COLO668 (cell line): Measurements from ENCODE around the gene OR1A1.
"Not testable (repeated sequence)": the region's sequence is repeated elsewhere in the genome, so short reads cannot be mapped to it uniquely, and the experiment has no call there.

ENCODE experiments used
- DNase-seq: peaks from one replicate; lab custom pipeline; 2025; ENCODE audit not compliant: unreplicated experiment; lab: John Stamatoyannopoulos, UW

Gene OR1A1, protein sequence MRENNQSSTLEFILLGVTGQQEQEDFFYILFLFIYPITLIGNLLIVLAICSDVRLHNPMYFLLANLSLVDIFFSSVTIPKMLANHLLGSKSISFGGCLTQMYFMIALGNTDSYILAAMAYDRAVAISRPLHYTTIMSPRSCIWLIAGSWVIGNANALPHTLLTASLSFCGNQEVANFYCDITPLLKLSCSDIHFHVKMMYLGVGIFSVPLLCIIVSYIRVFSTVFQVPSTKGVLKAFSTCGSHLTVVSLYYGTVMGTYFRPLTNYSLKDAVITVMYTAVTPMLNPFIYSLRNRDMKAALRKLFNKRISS

GRCh38 chr17:3207367-3207766 is at the start of gene OR1A1:
OR1A1 (plus strand) TSS chr17:3207667; CDS start chr17:3215621, 7,954 bp downstream.
- no peak for DNase-seq

GRCh38 chr17:3167574-3167973 is 39.9 kb upstream of the OR1A1 start:
- no peak for DNase-seq

- no peak for DNase-seq
Measured at GRCh38 chr17:3189961-3190360, 17.5 kb upstream of the OR1A1 start.

DNA sequence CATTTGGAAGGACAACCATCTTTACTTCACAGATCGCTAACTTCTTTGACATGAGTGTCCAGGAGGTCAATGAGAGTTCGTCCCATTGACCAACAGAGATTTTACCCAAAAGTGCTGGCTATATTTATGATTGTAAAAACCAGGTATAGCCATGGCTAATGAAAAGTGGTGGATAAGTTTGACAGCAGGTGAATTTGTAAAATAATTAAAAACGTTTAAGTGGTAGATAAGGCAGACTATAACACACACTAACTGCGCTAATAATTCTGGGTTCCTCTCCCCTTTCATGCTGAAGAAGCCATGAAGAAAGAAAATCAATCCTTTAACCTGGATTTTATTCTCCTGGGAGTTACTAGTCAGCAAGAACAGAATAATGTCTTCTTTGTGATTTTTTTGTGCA is 10.2 kb upstream of the OR1A1 start, which contains the start of gene OR1A2:
TSS of gene OR1A2 (plus strand) at position 301 of the 400 bp plus-strand sequence. CDS start at position 301, 0 bp downstream.
- no peak for DNase-seq

DNA sequence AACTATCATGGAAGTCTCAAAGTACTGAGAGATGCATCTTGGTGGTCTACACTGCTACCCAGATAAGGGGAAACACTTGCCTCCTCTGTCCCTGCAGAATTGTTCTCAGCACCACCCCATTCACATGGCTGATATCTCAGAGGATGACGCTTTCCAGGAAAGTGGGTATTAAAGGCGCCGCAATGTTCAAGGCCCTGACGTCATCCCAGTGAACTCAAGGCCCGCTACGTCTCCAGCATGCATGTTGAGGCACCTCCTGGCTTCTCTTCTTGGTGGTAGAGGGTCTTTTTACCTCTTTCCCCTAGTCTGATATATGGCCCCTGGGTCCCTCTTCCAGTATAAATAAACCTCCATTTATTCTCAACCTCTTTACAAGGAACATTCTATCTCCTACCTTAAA is 1.0 kb downstream of the OR1A1 start:
- no peak for DNase-seq

- no peak for DNase-seq
Measured at GRCh38 chr17:3213001-3213400, 5.5 kb downstream of the OR1A1 start.

DNA sequence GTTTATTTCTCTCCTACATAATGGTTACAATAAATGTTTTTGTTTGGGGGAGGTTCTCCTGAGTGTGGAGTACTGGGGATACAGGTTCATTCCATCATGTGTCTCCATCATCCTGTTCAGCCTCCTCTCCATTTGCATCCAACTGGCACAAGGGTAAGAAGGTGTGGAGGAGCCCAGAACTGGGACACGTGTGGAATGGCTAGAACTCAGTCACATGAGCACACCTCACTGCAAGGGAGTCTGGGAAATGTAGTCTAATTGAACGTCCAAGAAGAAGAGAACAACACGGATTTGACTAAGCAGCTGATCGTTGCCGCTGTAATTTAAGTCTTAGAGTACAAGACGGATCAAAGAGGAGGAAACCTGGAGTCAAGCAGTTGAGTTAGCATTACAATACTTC is 6.1 kb downstream of the OR1A1 start:
- DNase-seq = no peak

- not testable (repeated sequence) for DNase-seq
Measured at GRCh38 chr17:3219978-3220377, 12.5 kb downstream of the OR1A1 start.

DNA sequence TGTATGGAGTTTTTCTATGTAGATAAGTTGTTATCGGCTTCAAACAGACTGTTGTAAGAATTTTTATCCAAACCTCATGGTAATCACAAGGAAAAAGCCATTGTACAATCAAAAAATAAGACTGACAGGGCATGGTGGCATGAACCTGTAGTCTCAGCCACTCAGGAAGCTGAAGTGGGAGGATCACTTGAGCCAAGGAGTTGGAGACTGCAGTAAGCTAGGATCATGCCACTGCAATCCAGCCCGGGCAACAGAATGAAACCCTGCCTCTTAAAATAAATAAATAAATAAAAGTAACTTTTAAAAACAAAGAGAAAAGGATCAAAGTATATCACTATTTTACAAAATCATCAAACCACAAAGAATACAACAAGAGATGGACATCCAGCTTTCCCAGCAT is 14.4 kb downstream of the OR1A1 start:
- DNase-seq = no peak

DNA sequence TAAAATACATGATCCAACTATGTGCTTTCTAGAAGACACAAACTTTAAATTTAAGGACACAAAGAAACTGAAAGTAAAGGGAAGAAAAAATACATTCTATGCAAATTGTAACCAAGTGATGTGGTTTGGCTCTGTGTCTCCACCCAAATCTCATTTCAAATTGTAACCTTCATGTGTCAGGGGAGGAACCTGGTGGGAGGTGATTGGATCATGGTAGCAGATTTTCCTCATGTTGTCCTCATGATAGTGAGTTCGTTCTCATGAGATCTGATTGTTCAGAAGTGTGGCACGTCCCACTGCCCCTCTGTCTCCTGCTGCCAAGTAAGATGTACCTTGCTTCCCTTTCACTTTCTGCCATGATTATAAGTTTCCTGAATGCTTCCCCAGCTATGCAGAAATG is 15.0 kb downstream of the OR1A1 start:
- DNase-seq = no peak

DNA sequence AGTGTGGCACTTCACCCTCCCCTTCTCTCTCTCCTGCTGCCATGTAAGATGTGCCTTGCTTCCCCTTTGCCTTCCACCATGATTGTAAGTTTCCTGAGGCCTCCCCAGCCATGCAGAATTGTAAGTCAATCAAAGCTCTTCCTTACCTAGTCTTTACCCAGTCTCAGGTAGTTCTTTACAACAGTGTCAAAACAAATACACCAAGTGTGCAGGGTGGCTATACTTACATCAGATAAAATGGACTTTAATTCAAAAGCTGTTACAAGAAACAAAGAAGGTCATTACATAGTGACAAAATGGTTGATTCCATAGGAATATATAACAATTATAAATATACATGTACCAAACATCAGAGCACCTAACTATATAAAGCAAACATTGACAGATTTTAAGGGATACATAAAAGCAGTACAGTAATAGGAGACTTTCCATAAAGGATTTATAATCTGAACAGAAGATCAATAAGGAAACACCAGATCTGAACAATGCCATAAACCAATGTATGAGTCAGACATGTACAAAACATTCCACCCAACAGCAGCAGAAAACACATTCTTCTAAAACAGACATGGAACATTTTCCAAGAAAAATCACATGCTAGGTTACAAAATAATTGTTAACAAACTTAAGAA is 17.4 kb downstream of the OR1A1 start:
- DNase-seq = not testable (repeated sequence)

- DNase-seq = not testable (repeated sequence)
Measured at GRCh38 chr17:3232300-3232699, 24.8 kb downstream of the OR1A1 start.

- not testable (repeated sequence) for DNase-seq
Measured at GRCh38 chr17:3238685-3239084, 31.2 kb downstream of the OR1A1 start.

DNA sequence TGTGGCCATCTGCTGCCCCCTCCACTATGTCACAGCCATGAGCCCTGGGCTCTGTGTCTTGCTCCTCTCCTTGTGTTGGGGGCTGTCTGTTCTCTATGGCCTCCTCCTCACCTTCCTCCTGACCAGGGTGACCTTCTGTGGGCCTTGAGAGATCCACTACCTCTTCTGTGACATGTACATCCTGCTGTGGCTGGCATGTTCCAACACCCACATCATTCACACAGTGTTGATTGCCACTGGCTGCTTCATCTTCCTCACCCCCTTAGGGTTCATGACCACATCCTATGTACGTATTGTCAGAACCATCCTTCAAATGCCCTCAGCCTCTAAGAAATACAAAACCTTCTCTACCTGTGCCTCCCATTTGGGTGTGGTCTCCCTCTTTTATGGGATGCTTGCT is 33.6 kb downstream of the OR1A1 start:
- not testable (repeated sequence) for DNase-seq

GRCh38 chr17:3244841-3245240 is 37.4 kb downstream of the OR1A1 start:
- DNase-seq = not testable (repeated sequence)

DNA sequence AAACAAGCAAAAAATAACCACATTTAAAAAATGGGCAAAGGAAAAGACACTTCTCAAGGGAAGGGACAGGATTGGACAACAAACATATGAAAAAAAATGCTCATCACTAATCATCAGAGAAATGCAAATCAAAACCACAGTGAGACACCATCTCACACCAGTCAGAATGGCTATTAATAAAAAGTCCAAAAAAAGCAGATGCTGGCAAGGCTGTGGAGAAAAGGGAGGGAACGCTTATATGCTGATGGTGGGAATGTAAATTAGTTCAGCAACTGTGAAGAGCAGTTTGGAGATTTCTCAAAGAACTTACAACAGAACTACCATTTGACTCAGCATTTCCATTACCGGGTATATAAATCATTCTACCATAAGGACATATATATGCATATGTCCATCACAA is 41.5 kb downstream of the OR1A1 start:
- not testable (repeated sequence) for DNase-seq

- DNase-seq = no peak
Measured at GRCh38 chr17:3256575-3256974, 49.1 kb downstream of the OR1A1 start.

GRCh38 chr17:3260163-3260562 is 52.7 kb downstream of the OR1A1 start:
- DNase-seq = no peak

- no peak for DNase-seq
Measured at GRCh38 chr17:3260600-3260999, 53.1 kb downstream of the OR1A1 start.
